CD4-positive, alpha-beta T cell treated with Interferon gamma for 1 hour (primary cell): ENCODE data around the gene ZC3H12D.
"Not testable (repeated sequence)": the region's sequence is repeated elsewhere in the genome, so short reads cannot be mapped to it uniquely, and the experiment has no call there.

Source experiments
- DNase-seq: peaks from one replicate; pipeline ENCODE4 v3.0.0-alpha.2; 2020

Gene ZC3H12D

DNA sequence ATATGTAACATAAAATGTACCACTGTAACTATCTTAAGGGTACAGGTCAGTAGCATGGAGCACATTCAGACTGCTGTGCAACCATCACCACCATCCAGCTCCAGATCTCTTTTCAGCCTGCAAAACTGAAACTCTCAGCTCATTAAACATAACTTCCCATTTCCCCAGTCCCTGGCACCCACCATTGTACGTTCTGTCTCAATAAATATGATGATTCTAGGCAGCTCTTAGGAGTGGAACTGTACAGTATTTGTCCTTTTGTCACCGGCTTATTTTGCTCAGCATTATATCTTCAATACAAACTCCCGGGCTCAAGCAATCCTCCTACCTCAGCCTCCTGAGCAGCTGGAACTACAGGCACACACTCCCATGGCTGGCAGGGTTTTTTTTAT is 1.5 kb downstream of the ZC3H12D start:
- DNase-seq, result no peak

DNA sequence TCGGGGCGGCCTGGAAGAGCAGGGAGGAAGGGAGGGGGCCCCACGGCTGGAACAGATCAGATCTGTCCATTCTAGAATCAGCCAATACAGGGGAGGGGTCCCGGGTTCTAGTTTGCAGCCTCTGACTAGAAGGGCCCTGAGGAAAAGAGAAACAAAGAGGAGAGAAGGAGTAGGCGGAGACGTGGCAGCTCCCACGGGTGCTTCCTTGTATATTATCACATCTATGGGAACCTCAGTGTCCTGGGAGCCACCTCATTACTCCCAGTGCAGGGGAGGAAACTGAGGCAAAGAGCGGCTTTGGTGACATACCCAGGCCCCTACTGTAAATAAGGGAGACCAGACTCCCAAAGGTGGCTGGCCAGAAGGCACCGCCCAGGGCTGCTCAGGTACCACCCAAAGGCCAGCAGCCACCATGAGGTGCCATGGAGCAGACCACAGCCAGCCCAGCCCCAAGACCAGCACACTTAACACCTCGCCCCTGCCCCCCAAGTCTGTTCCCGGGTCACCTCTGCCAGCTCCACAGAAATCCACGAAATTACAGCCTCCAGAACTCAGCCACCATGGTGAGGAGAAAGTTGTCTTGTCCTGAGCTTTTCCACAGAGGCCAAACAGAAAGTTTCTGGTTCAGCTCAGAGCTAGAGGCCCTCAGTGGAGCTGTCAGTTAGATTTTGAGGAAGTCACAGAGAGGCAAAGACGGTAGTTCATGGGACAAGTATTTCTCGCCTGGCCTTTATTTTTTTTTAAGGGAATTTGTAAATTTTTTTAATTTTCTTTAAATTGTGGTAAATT is 2.1 kb downstream of the ZC3H12D start:
- no peak for DNase-seq

GRCh38 chr6:149480502-149481280 is 4.1 kb downstream of the ZC3H12D start:
- peak; percentile 71 for DNase-seq

- no peak for DNase-seq
Observed at GRCh38 chr6:149478631-149479314, 6.0 kb downstream of the ZC3H12D start.

- DNase-seq, result no peak
Observed at GRCh38 chr6:149477544-149477943, 7.3 kb downstream of the ZC3H12D start.

GRCh38 chr6:149476789-149477455 is 7.9 kb downstream of the ZC3H12D start:
- no peak for DNase-seq

DNA sequence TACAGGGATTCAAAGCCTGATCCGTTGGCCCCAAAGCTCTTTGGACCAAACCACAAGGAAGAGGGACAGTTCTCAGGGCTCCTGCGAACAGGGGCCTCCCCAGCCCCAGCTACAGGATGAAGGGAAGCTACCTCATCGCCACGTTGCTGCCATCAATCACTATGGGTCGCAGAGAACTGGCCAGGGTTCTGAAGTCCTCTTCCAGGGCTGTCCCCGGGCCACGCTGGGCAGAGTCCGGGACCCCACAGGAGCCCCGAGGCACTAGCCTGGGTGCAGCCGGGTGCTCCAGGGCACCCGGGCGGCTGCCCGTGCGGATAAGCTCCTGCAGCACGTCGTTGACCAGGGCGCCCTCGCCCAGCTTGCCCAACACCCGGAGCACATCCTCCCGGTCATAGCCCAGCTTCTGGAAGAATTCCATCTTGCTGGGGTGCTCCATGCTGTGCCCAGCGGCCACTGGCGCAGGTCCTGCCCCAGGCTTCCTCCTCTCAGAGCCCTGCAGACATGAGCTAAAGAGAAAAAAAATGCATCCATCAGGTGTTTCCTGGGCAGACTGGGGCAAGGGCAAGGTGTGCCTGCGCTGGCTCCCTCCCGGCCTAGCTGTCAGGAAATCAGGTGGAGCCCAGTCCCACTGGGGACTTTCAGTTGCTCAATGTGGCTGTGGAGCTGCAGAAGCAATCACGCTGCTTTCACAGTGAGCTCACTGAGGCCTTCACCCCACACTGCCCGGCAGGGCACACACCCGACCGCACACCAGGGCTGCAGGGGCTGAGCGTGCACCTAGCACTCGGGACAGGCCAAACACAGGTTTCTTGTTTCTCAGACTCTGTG is 10.5 kb downstream of the ZC3H12D start:
- no peak for DNase-seq

- DNase-seq, result no peak
Observed at GRCh38 chr6:149473080-149474052, 11.4 kb downstream of the ZC3H12D start.

DNA sequence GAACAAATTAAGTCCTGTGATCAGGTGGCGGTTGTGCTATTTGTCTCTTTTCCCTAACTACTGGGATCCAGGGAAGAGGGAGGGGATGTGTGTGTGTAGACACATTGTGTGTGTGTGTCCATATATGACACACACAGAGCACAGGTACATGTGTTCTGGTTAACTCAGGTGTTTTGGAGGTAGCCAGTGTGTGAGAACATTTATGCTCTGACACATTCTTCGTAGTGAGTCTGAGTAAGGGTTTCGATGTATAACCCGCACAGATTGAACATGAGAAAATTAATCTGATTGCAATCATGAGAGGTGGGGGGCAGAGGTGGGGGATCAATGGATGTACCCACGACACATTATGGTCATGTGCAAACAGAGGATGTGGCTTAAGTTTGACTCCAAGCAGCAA is 12.6 kb downstream of the ZC3H12D start:
- DNase-seq, result no peak

DNA sequence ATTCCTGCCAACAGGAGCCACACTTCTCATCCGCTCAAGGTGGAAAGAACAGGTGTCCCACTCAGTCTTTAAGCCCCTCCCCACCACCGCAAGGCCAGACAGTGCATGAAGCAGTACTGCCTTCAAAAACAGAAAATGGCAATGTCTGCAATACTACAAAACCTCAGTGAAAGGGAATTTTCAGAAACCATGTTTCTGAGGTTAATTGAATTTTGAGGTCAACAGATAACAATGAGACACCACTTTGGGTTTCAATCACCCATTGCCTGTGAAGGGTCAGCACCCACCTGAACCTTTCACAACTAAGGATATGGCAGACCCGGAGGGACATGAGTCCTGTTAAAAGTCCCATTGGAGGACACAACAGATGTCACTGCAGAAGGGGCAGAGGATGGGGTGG is 13.0 kb downstream of the ZC3H12D start:
- DNase-seq, result no peak

- no peak for DNase-seq
Observed at GRCh38 chr6:149470948-149471347, 13.9 kb downstream of the ZC3H12D start.

- peak; percentile 28 for DNase-seq
Observed at GRCh38 chr6:149468179-149468578, 16.6 kb downstream of the ZC3H12D start.

DNA sequence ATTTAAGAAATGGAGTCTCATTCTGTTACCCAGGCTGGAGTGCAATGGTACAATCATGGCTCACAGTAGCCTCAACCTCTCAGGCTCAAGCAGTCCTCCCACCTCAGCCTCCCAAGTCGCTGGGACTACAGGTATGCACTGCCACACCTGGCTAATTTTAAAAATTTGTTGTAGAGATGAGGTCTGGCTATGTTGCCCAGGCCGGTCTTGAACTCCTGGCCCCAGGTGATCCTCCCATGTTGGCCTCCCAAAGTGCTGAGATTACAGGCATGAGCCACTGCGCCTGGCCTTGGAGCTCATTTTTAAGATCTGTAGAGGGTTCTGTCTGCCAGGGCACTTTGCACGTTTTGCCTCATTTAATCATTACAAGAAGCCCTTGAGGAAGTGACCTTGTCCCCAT is 17.5 kb downstream of the ZC3H12D start:
- no peak for DNase-seq

GRCh38 chr6:149464411-149464810 is 20.4 kb downstream of the ZC3H12D start:
- DNase-seq, result no peak

DNA sequence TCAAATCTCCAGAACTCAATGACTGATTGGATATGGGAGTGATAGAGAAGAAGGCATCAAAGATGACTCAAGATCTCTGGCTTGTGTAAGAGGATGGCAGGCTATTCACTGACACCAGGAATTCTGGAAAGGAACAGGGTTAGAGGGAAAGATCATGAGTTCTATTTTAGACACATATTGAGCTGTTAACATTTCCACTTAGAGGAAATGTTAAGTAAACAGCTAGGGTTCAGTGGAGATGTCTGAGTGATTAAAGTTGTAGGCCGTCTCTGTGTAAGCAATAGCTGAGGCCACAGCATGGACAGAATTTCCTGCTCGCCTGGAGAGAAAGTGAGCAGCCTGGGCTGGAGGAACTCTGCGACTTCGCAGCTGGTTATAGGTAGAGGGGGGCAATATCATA is 21.0 kb downstream of the ZC3H12D start:
- DNase-seq, result no peak

- not testable (repeated sequence) for DNase-seq
Observed at GRCh38 chr6:149462712-149463111, 22.1 kb downstream of the ZC3H12D start.

DNA sequence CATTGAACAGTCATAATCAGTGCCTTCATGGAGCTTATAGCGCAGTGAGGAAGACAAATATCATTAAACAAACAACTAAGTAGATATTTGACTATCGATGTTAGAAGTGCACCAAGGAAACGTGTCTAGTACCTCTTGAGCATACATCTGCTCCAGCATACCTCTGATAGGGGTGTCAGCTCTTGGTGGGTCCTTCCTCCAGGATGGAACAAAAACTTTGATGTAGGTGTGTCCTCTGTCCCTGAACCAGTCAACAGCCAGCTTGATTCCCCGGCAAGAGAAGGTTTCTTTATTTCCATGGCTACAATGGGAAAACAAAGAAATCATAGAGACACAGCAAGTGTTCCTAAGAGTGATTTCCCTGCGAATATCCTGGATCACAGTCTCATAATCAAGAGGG is 23.1 kb downstream of the ZC3H12D start:
- DNase-seq, result no peak

GRCh38 chr6:149460249-149460648 is 24.6 kb downstream of the ZC3H12D start:
- not testable (repeated sequence) for DNase-seq

DNA sequence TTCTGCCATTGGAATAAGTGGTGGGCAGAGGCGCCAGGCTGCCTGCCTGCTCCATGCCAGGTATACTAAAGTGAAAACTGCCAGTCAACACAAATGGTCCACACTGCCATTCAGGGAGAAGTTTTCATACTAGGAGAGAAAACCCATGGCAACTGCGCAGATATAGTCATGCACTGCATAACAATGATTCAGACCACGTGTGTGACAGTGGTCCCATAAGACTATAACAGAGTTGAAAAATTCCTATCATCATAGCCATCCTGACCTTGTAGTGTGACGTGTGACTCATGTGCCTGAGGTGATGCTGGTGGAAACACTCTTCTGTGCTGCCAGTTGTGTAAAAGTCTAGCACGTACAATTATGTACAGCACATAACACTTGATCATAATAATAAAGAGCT is 25.1 kb downstream of the ZC3H12D start:
- no peak for DNase-seq

DNA sequence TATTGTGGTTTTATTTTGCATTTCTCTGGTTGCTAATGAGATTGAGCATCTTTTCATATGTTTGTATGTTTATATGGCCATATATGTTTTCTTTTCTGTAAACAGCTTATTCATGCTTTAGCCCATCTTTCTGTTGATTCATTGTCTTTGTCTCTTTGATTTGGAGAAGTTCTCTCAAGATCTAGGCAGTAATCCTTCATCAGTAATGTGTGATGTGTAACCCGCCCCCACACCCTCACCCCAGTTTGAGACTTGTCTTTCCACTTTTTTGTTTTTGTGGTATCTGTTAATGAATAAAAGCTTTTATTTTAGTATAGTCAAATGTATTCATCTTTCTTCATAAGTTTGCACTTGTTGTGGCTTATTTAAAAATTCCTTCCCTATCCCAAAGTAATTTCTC is 26.0 kb downstream of the ZC3H12D start:
- DNase-seq, result no peak

GRCh38 chr6:149458196-149458595 is 26.6 kb downstream of the ZC3H12D start:
- DNase-seq, result no peak
